ENCODE measurements around the gene NDUFB4.
A peak's percentile ranks its signal among the peaks of the same experiment; 100 is the strongest.

NDUFB4 gene

GRCh38 chr3:120563356-120564022 is 32.6 kb upstream of the NDUFB4 start:
- no peak for DNase-seq (ENCODE audit: low read depth)
- no peak overlapping the region for H3K4me3 ChIP-seq (ENCODE audit: control insufficient read depth, low read depth, low read length)
- TF ChIP-seq CTCF (conservative IDR thresholded peaks at IDR 0.05; ENCODE audit: control insufficient read depth, insufficient read depth, low read depth, low read length) = no peak

GRCh38 chr3:120566243-120566975 is 29.7 kb upstream of the NDUFB4 start:
- TF ChIP-seq CTCF (conservative IDR thresholded peaks at IDR 0.05; ENCODE audit: control insufficient read depth, insufficient read depth, low read depth, low read length) = no peak
- DNase-seq (ENCODE audit: low read depth) = no peak
- no peak overlapping the region for H3K4me3 ChIP-seq (ENCODE audit: control insufficient read depth, low read depth, low read length)

- H3K4me3 ChIP-seq (ENCODE audit: control insufficient read depth, low read depth, low read length) = no peak overlapping the region
- TF ChIP-seq CTCF (conservative IDR thresholded peaks at IDR 0.05; ENCODE audit: control insufficient read depth, insufficient read depth, low read depth, low read length) = peak; percentile 46
- peak; percentile 44 for DNase-seq (ENCODE audit: low read depth)
These were observed 28.6 kb upstream of the NDUFB4 start for GRCh38 chr3:120567370-120568201.

GRCh38 chr3:120568202-120568531 is 28.0 kb upstream of the NDUFB4 start:
- DNase-seq (ENCODE audit: low read depth) = no peak
- no peak for TF ChIP-seq CTCF (conservative IDR thresholded peaks at IDR 0.05; ENCODE audit: control insufficient read depth, insufficient read depth, low read depth, low read length)
- H3K4me3 ChIP-seq (ENCODE audit: control insufficient read depth, low read depth, low read length) = no peak overlapping the region

- no peak for DNase-seq (ENCODE audit: low read depth)
- TF ChIP-seq CTCF (conservative IDR thresholded peaks at IDR 0.05; ENCODE audit: control insufficient read depth, insufficient read depth, low read depth, low read length) = no peak
- no peak overlapping the region for H3K4me3 ChIP-seq (ENCODE audit: control insufficient read depth, low read depth, low read length)
These were observed 27.5 kb upstream of the NDUFB4 start for GRCh38 chr3:120568598-120568997.

- TF ChIP-seq CTCF (conservative IDR thresholded peaks at IDR 0.05; ENCODE audit: control insufficient read depth, insufficient read depth, low read depth, low read length) = no peak
- DNase-seq (ENCODE audit: low read depth) = no peak
- H3K4me3 ChIP-seq (ENCODE audit: control insufficient read depth, low read depth, low read length) = no peak overlapping the region
These were observed 26.7 kb upstream of the NDUFB4 start for GRCh38 chr3:120569222-120570057.
